HEK293 (cell line): Measurements from ENCODE around the gene STX1B.

ENCODE experiments used
- ATF2 ChIP-seq: fragments of 450-650 bp; formaldehyde crosslinking; IDR thresholded peaks from 2 replicates; pipeline ENCODE4 v1.5.1; 2016; ENCODE audit warnings: missing biosample characterization, missing genetic modification characterization, low read depth
- CTCF ChIP-seq: fragments of 450-650 bp; formaldehyde crosslinking; IDR thresholded peaks from 2 replicates; pipeline ENCODE4 v1.5.1; 2016; ENCODE audit warnings: missing biosample characterization, missing genetic modification characterization
- GLIS1 ChIP-seq: fragments of 450-650 bp; formaldehyde crosslinking; IDR thresholded peaks from 2 replicates; pipeline ENCODE4 v1.5.1; 2016; ENCODE audit warnings: missing biosample characterization, missing genetic modification characterization
- ZNF776 ChIP-seq: fragments of 450-650 bp; formaldehyde crosslinking; IDR thresholded peaks from 2 replicates; pipeline ENCODE4 v1.5.0; 2017; ENCODE audit warnings: missing biosample characterization, missing genetic modification characterization, borderline replicate concordance
- TF ChIP-seq, protein P1 (sequence below): fragments of 450-650 bp; formaldehyde crosslinking; IDR thresholded peaks from 2 replicates; pipeline ENCODE4 v1.5.1; 2016; ENCODE audit warnings: missing biosample characterization, missing genetic modification characterization

- TF ChIP-seq CTCF (tag by site-specific recombination): no peak
- TF ChIP-seq ATF2 (tag by site-specific recombination): no peak
- no peak for TF ChIP-seq GLIS1 (tag by site-specific recombination)
- TF ChIP-seq ZNF776 (tag by site-specific recombination): no peak
- TF ChIP-seq, protein P1, sequence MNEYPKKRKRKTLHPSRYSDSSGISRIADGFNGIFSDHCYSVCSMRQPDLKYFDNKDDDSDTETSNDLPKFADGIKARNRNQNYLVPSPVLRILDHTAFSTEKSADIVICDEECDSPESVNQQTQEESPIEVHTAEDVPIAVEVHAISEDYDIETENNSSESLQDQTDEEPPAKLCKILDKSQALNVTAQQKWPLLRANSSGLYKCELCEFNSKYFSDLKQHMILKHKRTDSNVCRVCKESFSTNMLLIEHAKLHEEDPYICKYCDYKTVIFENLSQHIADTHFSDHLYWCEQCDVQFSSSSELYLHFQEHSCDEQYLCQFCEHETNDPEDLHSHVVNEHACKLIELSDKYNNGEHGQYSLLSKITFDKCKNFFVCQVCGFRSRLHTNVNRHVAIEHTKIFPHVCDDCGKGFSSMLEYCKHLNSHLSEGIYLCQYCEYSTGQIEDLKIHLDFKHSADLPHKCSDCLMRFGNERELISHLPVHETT (tag by site-specific recombination): no peak
Observed at GRCh38 chr16:30947541-30947858, 62.9 kb downstream of the STX1B start.
